NB4 (cell line): ENCODE results near the gene CEP250.
"Not testable (repeated sequence)": the region's sequence is repeated elsewhere in the genome, so short reads cannot be mapped to it uniquely, and the experiment has no call there.

Experiments used
- DNase-seq: peaks from one replicate; pipeline ENCODE4 v3.0.0; 2010; ENCODE audit warnings: low read depth
- H3K4me3 ChIP-seq: one replicate; pipeline ENCODE4 v1.5.1; 2011; ENCODE audit warnings: mild to moderate bottlenecking, low read depth, low read length, moderate library complexity
- CTCF ChIP-seq: IDR thresholded peaks from one replicate; pipeline ENCODE4 v1.5.1; 2012; ENCODE audit warnings: low read depth, low read length
- MYC ChIP-seq: IDR thresholded peaks from 2 replicates; pipeline ENCODE4 v1.6.1; 2011; ENCODE audit warnings: low read depth, low read length
- POLR2A ChIP-seq: IDR thresholded peaks from 2 replicates; pipeline ENCODE4 v1.6.1; 2011; ENCODE audit warnings: mild to moderate bottlenecking; ENCODE audit not compliant: insufficient read length; ENCODE audit errors: extremely low read depth
- TF ChIP-seq, protein P1 (sequence below): IDR thresholded peaks from 2 replicates; pipeline ENCODE4 v1.6.1; 2011; ENCODE audit warnings: low read depth, low read length

CEP250 gene

DNA sequence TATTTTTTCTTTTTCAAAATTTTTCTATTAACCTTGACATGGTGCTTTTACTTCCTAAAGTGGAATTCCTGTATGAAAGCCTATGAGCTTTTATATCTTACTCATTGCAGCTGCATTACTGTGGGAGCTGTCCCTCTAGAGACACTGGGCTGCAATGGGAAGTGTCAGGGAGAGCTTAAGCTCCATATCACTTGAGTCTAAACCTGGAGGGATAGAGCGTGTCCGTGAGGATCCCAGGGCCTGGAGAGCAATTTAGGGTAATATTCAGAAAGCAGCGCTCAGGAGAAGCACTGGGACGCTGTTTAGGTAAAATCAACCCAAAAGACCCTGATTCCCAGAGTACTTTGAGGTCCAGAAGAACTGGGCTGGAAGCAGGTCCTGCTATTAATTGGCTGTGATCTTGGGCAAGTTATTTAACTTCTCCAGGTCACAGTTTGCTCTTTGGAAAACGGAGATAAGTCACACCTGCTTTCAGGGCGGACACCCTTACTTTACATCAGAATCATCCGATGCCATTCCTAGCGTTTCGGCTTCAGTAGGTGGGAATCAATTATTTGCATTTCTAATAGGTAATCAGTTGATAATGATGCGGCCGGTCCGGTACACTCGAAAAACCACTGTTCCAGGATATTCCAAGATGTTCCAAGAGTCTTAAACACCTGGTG lies 85.9 kb downstream of the CEP250 start:
- TF ChIP-seq MYC (no peak), POLR2A (no peak)
- peak overlapping the region; percentile 22 for H3K4me3 ChIP-seq
- no peak for DNase-seq

GRCh38 chr20:35541783-35542662 lies 86.6 kb downstream of the CEP250 start, which contains the start of gene ERGIC3:
Gene ERGIC3 (plus strand): TSS chr20:35542078. CDS start chr20:35542098, 20 bp downstream.
- peak within 1 kb of the TSS; percentile 86 for H3K4me3 ChIP-seq
- TF ChIP-seq CTCF: no peak
- peak; percentile 63; the same call in 1 of the 2 replicates for TF ChIP-seq MYC
- TF ChIP-seq, protein P1, sequence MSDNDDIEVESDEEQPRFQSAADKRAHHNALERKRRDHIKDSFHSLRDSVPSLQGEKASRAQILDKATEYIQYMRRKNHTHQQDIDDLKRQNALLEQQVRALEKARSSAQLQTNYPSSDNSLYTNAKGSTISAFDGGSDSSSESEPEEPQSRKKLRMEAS: peak; percentile 39
- TF ChIP-seq POLR2A: peak; percentile 66
- DNase-seq: peak; percentile 98

- TF ChIP-seq CTCF (no peak), MYC (no peak), POLR2A (no peak)
- TF ChIP-seq, protein P1: no peak
- H3K4me3 ChIP-seq: peak overlapping the region; percentile 86
- DNase-seq: no peak
These were observed 87.6 kb downstream of the CEP250 start for GRCh38 chr20:35542990-35543389.

DNA sequence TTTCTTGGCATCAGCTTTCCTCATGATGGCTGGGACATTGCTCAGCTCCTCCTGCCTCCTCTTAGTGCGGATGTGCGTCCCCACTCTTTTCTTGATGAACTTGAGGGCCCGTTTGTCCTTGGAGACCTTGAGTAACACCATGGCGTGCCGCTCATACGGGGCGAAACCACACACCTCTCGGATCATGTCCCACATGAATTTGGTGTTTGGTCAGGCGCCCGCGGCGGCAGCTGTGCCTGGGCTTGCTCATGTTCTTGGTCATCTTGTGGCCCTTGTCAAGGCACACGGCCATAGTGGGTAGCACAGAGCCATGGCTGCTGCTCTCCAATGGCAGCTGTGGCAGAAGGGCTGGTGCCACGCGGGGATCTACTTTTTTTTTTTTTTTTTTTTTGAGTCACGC lies 89.0 kb downstream of the CEP250 start:
- no peak for DNase-seq
- TF ChIP-seq POLR2A: no peak
- TF ChIP-seq MYC: no peak
- TF ChIP-seq, protein P1: no peak
- no peak for TF ChIP-seq CTCF
- H3K4me3 ChIP-seq: no peak overlapping the region

GRCh38 chr20:35544941-35545340 lies 89.5 kb downstream of the CEP250 start:
- peak; percentile 42 for DNase-seq
- H3K4me3 ChIP-seq: not testable (repeated sequence)

DNA sequence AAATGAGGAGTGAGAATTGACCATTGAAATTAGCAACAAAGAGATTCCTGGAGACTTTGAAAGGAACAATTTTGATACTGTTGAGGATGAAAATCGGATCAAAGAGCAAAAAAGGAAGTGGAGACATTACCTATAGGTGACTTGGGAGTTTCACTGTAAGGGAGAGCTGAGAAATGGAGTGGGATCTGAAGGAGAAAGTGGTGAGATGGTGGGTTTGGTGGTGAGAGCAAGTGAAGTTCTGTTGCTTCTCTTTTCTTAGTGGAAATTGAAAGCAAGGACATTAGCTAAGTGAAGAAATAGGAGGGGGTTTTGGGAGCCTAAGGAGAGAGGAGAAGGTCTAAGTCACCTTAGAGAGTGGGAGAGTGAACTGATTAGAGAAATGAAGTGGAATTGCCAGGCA lies 90.7 kb downstream of the CEP250 start:
- no peak overlapping the region for H3K4me3 ChIP-seq
- TF ChIP-seq CTCF (no peak), MYC (no peak), POLR2A (no peak)
- TF ChIP-seq, protein P1: no peak
- DNase-seq: no peak
